ENCODE measurements around the gene PRPS1. TPM values are rescaled to one million over a fixed set of nuclear protein-coding genes. Genes with fewer than 3 reads are reported as not detected.
"Not testable (repeated sequence)": the region's sequence is repeated elsewhere in the genome, so short reads cannot be mapped to it uniquely, and the experiment has no call there.

PRPS1 gene
- total RNA-seq, 2 donors from 2014 or later = 19.0 to 23.8 TPM

DNA sequence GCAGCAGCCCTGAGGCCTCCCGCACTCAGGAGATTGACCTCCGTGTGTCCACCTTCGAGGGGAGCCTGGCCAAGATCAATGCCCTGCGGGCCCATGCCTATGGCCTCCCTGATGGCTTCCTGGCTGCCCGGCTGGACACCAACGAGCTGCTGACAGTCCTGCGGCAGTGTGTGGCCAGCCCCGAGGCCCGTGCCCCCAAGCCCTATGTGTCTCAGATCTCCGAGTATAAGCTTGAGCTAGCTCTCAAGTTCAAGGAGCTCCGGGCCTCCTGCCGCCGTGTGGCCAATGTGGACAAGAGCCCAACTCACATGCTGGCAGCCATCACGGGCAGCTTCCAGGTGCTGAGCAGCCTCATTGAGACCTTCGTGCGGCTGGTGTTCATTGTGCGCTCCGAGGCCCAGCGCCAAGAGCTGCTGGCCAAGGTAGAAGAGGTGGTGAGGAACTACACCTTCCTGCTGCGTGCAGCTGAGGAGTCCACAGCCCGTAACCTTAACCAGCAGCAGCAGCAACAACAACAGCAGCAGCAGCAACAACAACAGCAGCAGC, 25.5 kb upstream of the PRPS1 start:
- H3K4me1 ChIP-seq = no peaks in the 10 kb centered on the region
- no peak overlapping the region for H3K4me3 ChIP-seq
- TF ChIP-seq CTCF (IDR thresholded peaks at IDR 0.05) = no peak
- H3K27ac ChIP-seq = no peak overlapping the region
- H3K9me3 ChIP-seq = no peaks in the 10 kb centered on the region
- peak; percentile 38 for DNase-seq (ENCODE audit: low spot score)
- no peaks in the 10 kb centered on the region for H3K36me3 ChIP-seq
- no peaks in the 10 kb centered on the region for H3K27me3 ChIP-seq

DNA sequence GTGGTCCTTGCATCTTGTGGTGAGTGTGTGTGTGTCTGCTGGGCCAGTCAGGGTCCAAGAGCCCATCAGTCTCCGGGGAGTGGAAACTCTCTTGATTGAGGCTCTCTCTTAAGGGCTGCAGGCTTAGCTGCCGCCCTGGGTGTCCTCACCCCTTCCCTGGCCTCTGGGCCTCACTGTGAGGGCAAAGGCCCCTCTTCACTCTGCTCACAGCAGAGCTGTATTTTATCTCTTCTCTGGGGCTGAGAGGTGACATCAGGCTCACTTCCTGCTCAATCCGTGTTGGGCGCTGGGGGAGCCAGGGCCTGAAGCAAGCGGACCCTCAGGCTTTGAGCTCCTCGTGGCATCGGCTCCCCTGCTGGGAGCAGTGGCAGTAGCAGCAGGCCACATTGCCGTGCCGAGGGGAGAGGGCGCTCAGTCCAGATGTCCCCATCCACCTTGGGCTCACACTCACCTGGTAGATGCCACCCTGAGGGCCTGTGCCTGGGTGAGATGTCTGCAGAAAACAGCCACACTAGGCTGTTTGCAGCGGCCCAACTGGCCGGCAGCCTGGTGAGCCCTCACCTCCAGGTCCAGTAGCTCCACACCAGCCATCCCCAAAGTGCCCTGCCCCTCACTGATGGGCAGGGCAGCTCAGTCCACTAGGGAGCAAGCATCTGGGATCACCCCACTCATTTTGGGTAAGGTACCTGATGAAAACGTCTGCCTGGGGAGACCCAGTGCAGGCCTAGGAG, 24.7 kb upstream of the PRPS1 start:
- DNase-seq (ENCODE audit: low spot score) = peak; percentile 32
- no peaks in the 10 kb centered on the region for H3K9me3 ChIP-seq
- TF ChIP-seq CTCF (IDR thresholded peaks at IDR 0.05) = no peak
- no peak overlapping the region for H3K27ac ChIP-seq
- H3K36me3 ChIP-seq = no peaks in the 10 kb centered on the region
- no peak overlapping the region for H3K4me3 ChIP-seq
- no peaks in the 10 kb centered on the region for H3K4me1 ChIP-seq
- H3K27me3 ChIP-seq = no peaks in the 10 kb centered on the region

GRCh38 chrX:107609061-107609460, 19.2 kb upstream of the PRPS1 start:
- H3K27ac ChIP-seq, H3K36me3 ChIP-seq, H3K4me1 ChIP-seq, H3K27me3 ChIP-seq, H3K4me3 ChIP-seq, H3K9me3 ChIP-seq: not testable (repeated sequence)
- peak; percentile 11 for DNase-seq (ENCODE audit: low spot score)

- peak; percentile 11 for DNase-seq (ENCODE audit: low spot score)
- no peaks in the 10 kb centered on the region for H3K4me1 ChIP-seq
- H3K36me3 ChIP-seq = no peaks in the 10 kb centered on the region
These were observed 17.6 kb upstream of the PRPS1 start for GRCh38 chrX:107610667-107611066.

DNA sequence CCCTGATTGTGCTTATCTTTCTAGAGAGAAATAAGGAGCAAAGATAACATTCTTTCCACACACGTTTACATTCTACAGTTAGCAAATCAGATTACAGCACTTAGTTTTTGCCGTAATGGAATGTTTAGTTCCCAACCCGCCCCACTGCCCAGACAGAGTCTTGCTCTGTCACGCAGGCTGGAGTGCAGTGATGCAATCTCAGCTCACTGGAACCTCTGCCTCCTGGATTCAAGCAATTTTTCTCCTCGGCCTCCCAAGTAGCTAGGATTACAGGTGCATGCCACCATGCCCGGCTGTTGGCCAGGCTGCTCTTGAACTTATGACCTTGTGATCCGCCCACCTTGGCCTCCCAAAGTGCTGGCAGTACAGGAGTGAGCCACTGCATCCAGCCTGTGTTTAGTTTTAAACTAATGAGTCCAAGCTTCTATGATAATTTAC, 8.4 kb upstream of the PRPS1 start:
- H3K4me1 ChIP-seq = no peaks in the 10 kb centered on the region
- no peaks in the 10 kb centered on the region for H3K36me3 ChIP-seq
- TF ChIP-seq CTCF (IDR thresholded peaks at IDR 0.05) = no peak
- H3K27me3 ChIP-seq = no peaks in the 10 kb centered on the region
- no peak overlapping the region for H3K4me3 ChIP-seq
- H3K9me3 ChIP-seq = peaks cover 0 to 9% of the 10 kb centered on the region in 2 donors
- peak; percentile 38 for DNase-seq (ENCODE audit: low spot score)
- no peak overlapping the region for H3K27ac ChIP-seq

More at GRCh38 chrX:107610667-107611066, 17.6 kb upstream of the PRPS1 start:
- TF ChIP-seq CTCF (IDR thresholded peaks at IDR 0.05) = no peak
- H3K27me3 ChIP-seq = no peaks in the 10 kb centered on the region
- no peaks in the 10 kb centered on the region for H3K9me3 ChIP-seq
- no peak overlapping the region for H3K4me3 ChIP-seq
- no peak overlapping the region for H3K27ac ChIP-seq

- no peaks in the 10 kb centered on the region for H3K36me3 ChIP-seq
- H3K4me3 ChIP-seq = no peak overlapping the region
- TF ChIP-seq CTCF (IDR thresholded peaks at IDR 0.05) = no peak
- no peak overlapping the region for H3K27ac ChIP-seq
- no peak for DNase-seq (ENCODE audit: low spot score)
- peaks cover 0 to 9% of the 10 kb centered on the region in 2 donors for H3K9me3 ChIP-seq
- no peaks in the 10 kb centered on the region for H3K27me3 ChIP-seq
- no peaks in the 10 kb centered on the region for H3K4me1 ChIP-seq
These were observed 3.4 kb upstream of the PRPS1 start for GRCh38 chrX:107624893-107625292.

All from right atrium auricular region (tissue), 2 donors.